Prostate gland (tissue), 2 donors: ENCODE results near the gene GPR32. TPM values are rescaled to one million over a fixed set of nuclear protein-coding genes. Genes with fewer than 3 reads are reported as not detected.

Experiments used
- DNase-seq: peaks from one replicate; pipeline ENCODE4 v3.0.0-alpha.2; 2019; ENCODE audit warnings: low spot score
- H3K27ac ChIP-seq, 2 donors: fragments of 200-600 bp; sonication (generic); 2 replicates each; pipeline ENCODE4 v1.5.1; 2017 to 2019
- H3K27me3 ChIP-seq: fragments of 200-600 bp; sonication (generic); replicated peaks from 2 replicates; pipeline ENCODE4 v1.5.1; 2019; ENCODE audit not compliant: insufficient read depth
- H3K36me3 ChIP-seq, 2 donors: fragments of 200-600 bp; sonication (generic); 1 replicate in 1 of 2; 2 replicates in 1 of 2; pipeline versions ENCODE4 v1.5.1 to v1.8.1; 2017 to 2019
- H3K4me1 ChIP-seq: fragments of 200-600 bp; sonication (generic); replicated peaks from 2 replicates; pipeline ENCODE4 v1.5.1; 2019
- H3K4me3 ChIP-seq, 2 donors: fragments of 200-600 bp; sonication (generic); 2 replicates each; pipeline ENCODE4 v1.5.1; 2017 to 2019
- H3K9me3 ChIP-seq: fragments of 200-600 bp; sonication (generic); 2 replicates; pipeline ENCODE4 v1.5.1; 2017
- POLR2A ChIP-seq: fragments of 450-650 bp; IDR thresholded peaks from one replicate; pipeline ENCODE4 v1.6.1; 2016; ENCODE audit warnings: antibody characterized with exemption, mild to moderate bottlenecking
- POLR2AphosphoS5 ChIP-seq: sonication (generic); formaldehyde crosslinking; IDR thresholded peaks from one replicate; pipeline ENCODE4 v1.6.1; 2017; ENCODE audit warnings: antibody characterized with exemption
- WGBS: methylation state at CpG from one replicate; pipeline ENCODE4 v1.1.5; 2018; 5-methylcytosine and 5-hydroxymethylcytosine counted together
- intact Hi-C: fragments of 100-400 bp; cut with DNase I; formaldehyde crosslinking; loops from one replicate; pipeline ENCODE4 v1.14.2; 2022
- total RNA-seq, 2 donors: library from RNA; depleted of rRNA; stranded (reverse); fragments of >200 nt; gene quantifications; one replicate each; pipeline ENCODE4 v1.1.0, GENCODE V29; 2016
- TF ChIP-seq, protein P1 (sequence below), 4 experiments: fragments of 200-600 bp in 2 of 4; fragments of 450-650 bp in 2 of 4; sonication (generic) in 2 of 4; IDR thresholded peaks; 1 replicate in 3 of 4; 2 replicates in 1 of 4; pipeline ENCODE4 v1.5.1; 2016 to 2019; ENCODE audit warnings: antibody characterized with exemption in 4 of 4, mild to moderate bottlenecking in 2 of 4, moderate library complexity in 2 of 4

GPR32 gene
- total RNA-seq, 2 donors from 2014 or later = not detected

DNA sequence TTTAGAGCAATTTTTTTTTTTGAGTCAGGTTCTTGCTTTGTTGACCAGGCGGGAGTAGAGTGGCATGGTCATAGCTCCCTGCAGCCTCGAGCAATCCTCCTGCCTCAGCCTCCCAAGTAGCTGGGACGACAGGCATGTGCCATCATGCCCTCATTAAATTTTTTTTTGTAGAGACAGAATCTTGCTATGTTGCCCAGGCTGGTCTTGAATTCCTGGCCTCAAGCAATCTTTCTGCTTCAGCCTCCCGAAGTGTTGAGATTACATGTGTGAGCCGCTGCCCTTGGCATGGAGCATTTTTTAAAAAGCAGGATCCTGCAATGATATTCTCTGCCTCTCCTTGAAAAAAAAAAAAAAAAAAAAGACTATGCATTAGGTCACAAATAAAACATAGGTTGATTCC lies 5.9 kb downstream of the GPR32 start:
- Histone ChIP-seq H3K36me3 (no peaks in the 10 kb centered on the region), H3K27me3 (peaks cover 11% of the 10 kb centered on the region), H3K4me3 (no peak overlapping the region), H3K9me3 (no peaks in the 10 kb centered on the region), H3K27ac (no peak overlapping the region), H3K4me1 (no peaks in the 10 kb centered on the region)
- TF ChIP-seq POLR2A = no peak
- TF ChIP-seq POLR2AphosphoS5 = no peak
- TF ChIP-seq, protein P1, sequence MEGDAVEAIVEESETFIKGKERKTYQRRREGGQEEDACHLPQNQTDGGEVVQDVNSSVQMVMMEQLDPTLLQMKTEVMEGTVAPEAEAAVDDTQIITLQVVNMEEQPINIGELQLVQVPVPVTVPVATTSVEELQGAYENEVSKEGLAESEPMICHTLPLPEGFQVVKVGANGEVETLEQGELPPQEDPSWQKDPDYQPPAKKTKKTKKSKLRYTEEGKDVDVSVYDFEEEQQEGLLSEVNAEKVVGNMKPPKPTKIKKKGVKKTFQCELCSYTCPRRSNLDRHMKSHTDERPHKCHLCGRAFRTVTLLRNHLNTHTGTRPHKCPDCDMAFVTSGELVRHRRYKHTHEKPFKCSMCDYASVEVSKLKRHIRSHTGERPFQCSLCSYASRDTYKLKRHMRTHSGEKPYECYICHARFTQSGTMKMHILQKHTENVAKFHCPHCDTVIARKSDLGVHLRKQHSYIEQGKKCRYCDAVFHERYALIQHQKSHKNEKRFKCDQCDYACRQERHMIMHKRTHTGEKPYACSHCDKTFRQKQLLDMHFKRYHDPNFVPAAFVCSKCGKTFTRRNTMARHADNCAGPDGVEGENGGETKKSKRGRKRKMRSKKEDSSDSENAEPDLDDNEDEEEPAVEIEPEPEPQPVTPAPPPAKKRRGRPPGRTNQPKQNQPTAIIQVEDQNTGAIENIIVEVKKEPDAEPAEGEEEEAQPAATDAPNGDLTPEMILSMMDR (IDR thresholded peaks at IDR 0.05) = no peak
- no peak for DNase-seq
- WGBS = 74% methylated on average over 5 of the region's 5 CpGs
- intact Hi-C loops = no loop called here

DNA sequence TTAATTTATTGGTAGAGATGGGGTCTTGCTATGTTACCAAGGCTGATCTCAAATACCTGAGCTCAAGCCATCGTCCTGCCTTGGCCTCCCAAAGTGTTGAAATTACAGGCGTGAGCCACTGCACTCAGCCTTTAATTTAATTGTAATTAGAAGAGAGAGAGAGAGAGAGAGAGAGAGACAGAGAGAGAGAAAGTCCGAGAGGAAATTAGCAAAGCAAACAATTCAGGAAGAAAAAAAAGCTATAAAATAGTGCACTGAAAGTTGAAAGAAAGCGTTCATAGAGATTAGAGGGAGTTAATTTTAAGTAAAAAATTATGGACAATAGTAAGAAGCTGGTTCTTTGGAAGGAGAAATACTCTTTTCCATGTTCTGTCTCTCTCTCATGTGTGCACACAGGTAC lies 7.0 kb downstream of the GPR32 start:
- Histone ChIP-seq H3K36me3 (no peaks in the 10 kb centered on the region), H3K4me3 (no peak overlapping the region), H3K9me3 (no peaks in the 10 kb centered on the region), H3K27me3 (peaks cover 12% of the 10 kb centered on the region), H3K27ac (no peak overlapping the region), H3K4me1 (no peaks in the 10 kb centered on the region)
- TF ChIP-seq POLR2A = no peak
- TF ChIP-seq, protein P1 (IDR thresholded peaks at IDR 0.05) = no peak
- TF ChIP-seq POLR2AphosphoS5 = no peak
- no peak for DNase-seq
- intact Hi-C loops = no loop called here
- WGBS = 36% methylated on average over 4 of the region's 4 CpGs

DNA sequence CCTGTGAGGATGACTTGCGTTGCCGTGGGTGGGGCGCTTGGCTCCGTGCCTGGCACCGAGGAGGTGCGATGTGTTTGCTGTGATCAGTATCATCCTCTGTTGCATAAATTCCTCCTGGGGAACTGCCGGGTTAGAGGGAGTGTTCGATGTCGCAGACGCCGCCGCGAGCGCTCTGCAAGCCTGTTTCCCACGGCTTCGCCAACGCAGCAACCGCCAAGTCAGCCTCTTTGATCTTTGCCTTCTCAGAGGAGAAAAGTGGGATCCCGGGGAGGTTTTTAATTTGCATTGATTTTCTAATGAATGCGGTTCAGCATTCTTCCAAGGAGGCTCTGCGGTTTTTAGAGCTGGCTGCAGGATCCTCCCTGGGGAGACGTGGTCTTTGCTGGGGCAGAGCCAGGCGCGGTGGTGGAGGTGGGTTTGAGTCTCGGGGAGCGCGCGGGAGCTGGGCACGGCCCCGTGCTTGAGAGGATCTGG lies 7.6 kb downstream of the GPR32 start:
- no peaks in the 10 kb centered on the region for H3K4me1 ChIP-seq
- H3K4me3 ChIP-seq = no peak overlapping the region
- H3K27me3 ChIP-seq = peaks cover 12% of the 10 kb centered on the region
- TF ChIP-seq POLR2AphosphoS5 (no peak), POLR2A (no peak)
- TF ChIP-seq, protein P1 (IDR thresholded peaks at IDR 0.05) = no peak
- H3K27ac ChIP-seq = no peak overlapping the region
- H3K9me3 ChIP-seq = no peaks in the 10 kb centered on the region
- no peaks in the 10 kb centered on the region for H3K36me3 ChIP-seq
- no peak for DNase-seq
- intact Hi-C loops = no loop called here
- 1% methylated on average over 30 of the region's 30 CpGs for WGBS

DNA sequence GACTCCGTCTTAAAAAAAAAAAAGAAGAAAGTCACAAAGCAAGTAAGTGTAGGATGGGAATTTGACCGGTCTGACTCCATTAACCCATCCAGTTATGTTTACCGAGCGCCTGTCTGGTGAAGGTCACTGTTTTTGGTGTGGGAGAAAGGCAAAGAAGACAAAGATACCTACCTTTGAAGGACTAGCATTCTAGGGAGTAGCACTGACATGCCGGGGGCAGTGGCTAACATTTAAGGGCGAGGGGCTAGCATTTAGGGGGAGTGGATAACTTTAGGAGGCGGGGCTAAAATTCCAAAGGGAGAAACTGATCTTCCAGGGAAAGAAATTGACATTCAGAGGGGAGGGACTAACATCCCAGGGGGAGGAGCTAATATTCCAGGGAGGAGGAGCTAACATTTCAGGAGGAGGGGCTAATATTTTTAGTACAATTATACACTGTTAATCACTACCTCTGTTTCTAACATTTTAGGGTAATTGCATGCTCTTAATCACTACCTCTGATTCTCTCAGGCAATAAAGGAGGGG lies 8.7 kb downstream of the GPR32 start:
- no peak for DNase-seq
- WGBS = 59% methylated on average over 7 of the region's 7 CpGs
- Histone ChIP-seq H3K4me1 (no peaks in the 10 kb centered on the region), H3K9me3 (no peaks in the 10 kb centered on the region), H3K36me3 (no peaks in the 10 kb centered on the region), H3K27me3 (peaks cover 12% of the 10 kb centered on the region), H3K27ac (no peak overlapping the region), H3K4me3 (no peak overlapping the region)
- TF ChIP-seq POLR2AphosphoS5 = no peak
- TF ChIP-seq POLR2A = no peak
- TF ChIP-seq, protein P1 (IDR thresholded peaks at IDR 0.05) = no peak
- intact Hi-C loops = no loop called here
